Caco-2 (cell line): Measurements from ENCODE around the gene C1orf105. TPM values are rescaled to one million over a fixed set of nuclear protein-coding genes. Genes with fewer than 3 reads are reported as not detected.

Experiments used
- BruUV-seq: library from RNA; stranded (reverse); fragments of 400-500 nt; replicated peaks from 2 replicates; lab custom pipeline; 2021; lab: Mats Ljungman, UMichigan
- CTCF ChIA-PET: fragments of 300-600 bp; sonication (Branson Sonifier 250); formaldehyde crosslinking; loops from one replicate; lab custom pipeline; 2022; ENCODE audit warnings: antibody characterized with exemption; lab: Charles Lee
- POLR2A ChIA-PET: fragments of 300-600 bp; sonication (Branson Sonifier 250); formaldehyde crosslinking; loops from one replicate; lab custom pipeline; 2022; ENCODE audit warnings: antibody characterized with exemption; lab: Charles Lee
- DNase-seq, 2 experiments: peaks; one replicate each; pipeline versions ENCODE4 v3.0.0 to v3.0.0-alpha.2; 2020 to 2022
- H3K27me3 ChIP-seq: replicated peaks from 2 replicates; pipeline ENCODE4 v1.6.0; 2011; ENCODE audit warnings: low read length; ENCODE audit not compliant: control insufficient read depth, insufficient read depth
- H3K36me3 ChIP-seq: 2 replicates; pipeline ENCODE4 v1.5.1; 2011; ENCODE audit warnings: low read length; ENCODE audit not compliant: control insufficient read depth, insufficient read depth
- H3K4me1 ChIP-seq: fragments of 250-450 bp; sonication (Bioruptor Pico); 2 replicates; pipeline ENCODE4 v1.5.1; 2020; ENCODE audit warnings: mild to moderate bottlenecking
- H3K4me3 ChIP-seq: 2 replicates; pipeline ENCODE4 v1.5.1; 2011; ENCODE audit warnings: low read depth, mild to moderate bottlenecking, control low read depth, low read length
- H3K9me3 ChIP-seq: fragments of 250-450 bp; sonication (Bioruptor Pico); 2 replicates; pipeline ENCODE4 v1.5.1; 2020; ENCODE audit warnings: mild to moderate bottlenecking, moderate library complexity
- H3K27ac Mint-ChIP-seq: one replicate; pipeline ENCODE4 v1.8.0; 2022; ENCODE audit warnings: mixed read lengths; ENCODE audit not compliant: unreplicated experiment
- H3K27me3 Mint-ChIP-seq: one replicate; pipeline ENCODE4 v1.8.0; 2022; ENCODE audit warnings: mixed read lengths; ENCODE audit not compliant: insufficient read depth, unreplicated experiment
- H3K36me3 Mint-ChIP-seq: one replicate; pipeline ENCODE4 v1.8.0; 2022; ENCODE audit warnings: mild to moderate bottlenecking, mixed read lengths; ENCODE audit not compliant: insufficient read depth, unreplicated experiment
- H3K4me1 Mint-ChIP-seq: one replicate; pipeline ENCODE4 v1.8.0; 2022; ENCODE audit warnings: low read depth, mixed read lengths; ENCODE audit not compliant: unreplicated experiment
- H3K4me3 Mint-ChIP-seq: one replicate; pipeline ENCODE4 v1.8.0; 2022; ENCODE audit warnings: mild to moderate bottlenecking, moderate library complexity, mixed read lengths; ENCODE audit not compliant: unreplicated experiment
- H3K9me3 Mint-ChIP-seq: one replicate; pipeline ENCODE4 v1.8.0; 2022; ENCODE audit warnings: mixed read lengths; ENCODE audit not compliant: unreplicated experiment
- intact Hi-C: fragments of 100-400 bp; cut with micrococcal nuclease; formaldehyde crosslinking; loops from one replicate; pipeline ENCODE4 v1.10.0; 2022; ENCODE audit not compliant: unreplicated experiment
- total RNA-seq: library from RNA; stranded (reverse); gene quantifications from 2 replicates; pipeline ENCODE4 v1.2.3, GENCODE V29; 2022
- TF ChIP-seq, protein P1 (sequence below), 2 experiments: fragments of 200-600 bp in 1 of 2; IDR thresholded peaks; 1 replicate in 1 of 2; 2 replicates in 1 of 2; pipeline versions ENCODE4 v1.5.1 to v1.8.0; 2011 to 2022; ENCODE audit warnings: antibody characterized with exemption in 1 of 2, control low read depth in 1 of 2, inconsistent platforms in 1 of 2, low read depth in 1 of 2, low read length in 1 of 2, mild to moderate bottlenecking in 1 of 2, moderate library complexity in 1 of 2; ENCODE audit not compliant: insufficient read depth in 1 of 2, severe bottlenecking in 1 of 2, unreplicated experiment in 1 of 2

The C1orf105 gene
- total RNA-seq, 1 experiment from 2014 or later, result 0.82 TPM

DNA sequence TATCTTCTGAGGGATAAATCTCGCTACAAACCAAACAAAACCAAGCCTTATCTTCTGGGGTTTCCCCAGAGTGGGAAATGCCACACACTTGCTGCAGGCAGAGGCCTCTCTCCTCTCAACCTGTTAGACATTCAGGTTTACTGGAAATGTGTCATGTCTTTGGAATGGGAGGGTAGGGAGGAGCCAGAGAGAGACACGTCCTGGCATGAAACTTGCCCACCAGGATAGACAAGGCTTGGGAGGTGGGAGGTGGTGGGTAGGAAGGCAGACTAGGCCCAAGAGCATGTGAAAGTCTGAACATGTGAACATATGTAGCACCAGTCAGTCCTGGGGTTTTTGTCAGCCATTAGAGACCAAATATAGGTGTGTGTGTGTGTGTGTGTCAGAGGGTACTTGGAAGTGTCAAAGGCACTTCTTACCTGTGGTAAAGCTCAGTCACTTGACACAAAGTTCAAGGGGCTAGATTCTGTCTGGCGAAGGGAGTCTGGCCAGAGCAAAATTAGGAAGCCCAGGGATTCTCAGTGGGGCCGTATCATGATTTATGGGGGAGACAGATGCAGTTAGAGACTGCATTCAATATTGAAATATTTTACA is 55.8 kb downstream of the C1orf105 start:
- DNase-seq, result peak; percentile 67 to 83
- intact Hi-C loops, result no loop called here
- Mint-ChIP-seq H3K4me1 (peaks cover 53% of the 10 kb centered on the region), H3K27ac (peak overlapping the region; percentile 90), H3K4me3 (peak overlapping the region; percentile 25), H3K36me3 (no peaks in the 10 kb centered on the region), H3K9me3 (no peaks in the 10 kb centered on the region), H3K27me3 (no peaks in the 10 kb centered on the region)
- no TSS peak for BruUV-seq
- TF ChIP-seq, protein P1, sequence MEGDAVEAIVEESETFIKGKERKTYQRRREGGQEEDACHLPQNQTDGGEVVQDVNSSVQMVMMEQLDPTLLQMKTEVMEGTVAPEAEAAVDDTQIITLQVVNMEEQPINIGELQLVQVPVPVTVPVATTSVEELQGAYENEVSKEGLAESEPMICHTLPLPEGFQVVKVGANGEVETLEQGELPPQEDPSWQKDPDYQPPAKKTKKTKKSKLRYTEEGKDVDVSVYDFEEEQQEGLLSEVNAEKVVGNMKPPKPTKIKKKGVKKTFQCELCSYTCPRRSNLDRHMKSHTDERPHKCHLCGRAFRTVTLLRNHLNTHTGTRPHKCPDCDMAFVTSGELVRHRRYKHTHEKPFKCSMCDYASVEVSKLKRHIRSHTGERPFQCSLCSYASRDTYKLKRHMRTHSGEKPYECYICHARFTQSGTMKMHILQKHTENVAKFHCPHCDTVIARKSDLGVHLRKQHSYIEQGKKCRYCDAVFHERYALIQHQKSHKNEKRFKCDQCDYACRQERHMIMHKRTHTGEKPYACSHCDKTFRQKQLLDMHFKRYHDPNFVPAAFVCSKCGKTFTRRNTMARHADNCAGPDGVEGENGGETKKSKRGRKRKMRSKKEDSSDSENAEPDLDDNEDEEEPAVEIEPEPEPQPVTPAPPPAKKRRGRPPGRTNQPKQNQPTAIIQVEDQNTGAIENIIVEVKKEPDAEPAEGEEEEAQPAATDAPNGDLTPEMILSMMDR (IDR thresholded peaks at IDR 0.05; ENCODE audit: insufficient read depth in 1 of 2, low read depth in 1 of 2, low read length in 1 of 2, severe bottlenecking in 1 of 2, unreplicated experiment in 1 of 2), result no peak
- ChIA-PET CTCF (no interaction called here), POLR2A (no interaction called here)
- no peaks in the 10 kb centered on the region for H3K9me3 ChIP-seq
- no peaks in the 10 kb centered on the region for H3K27me3 ChIP-seq
- no peak overlapping the region for H3K4me3 ChIP-seq
- no peaks in the 10 kb centered on the region for H3K36me3 ChIP-seq
- peaks cover 69% of the 10 kb centered on the region for H3K4me1 ChIP-seq

DNA sequence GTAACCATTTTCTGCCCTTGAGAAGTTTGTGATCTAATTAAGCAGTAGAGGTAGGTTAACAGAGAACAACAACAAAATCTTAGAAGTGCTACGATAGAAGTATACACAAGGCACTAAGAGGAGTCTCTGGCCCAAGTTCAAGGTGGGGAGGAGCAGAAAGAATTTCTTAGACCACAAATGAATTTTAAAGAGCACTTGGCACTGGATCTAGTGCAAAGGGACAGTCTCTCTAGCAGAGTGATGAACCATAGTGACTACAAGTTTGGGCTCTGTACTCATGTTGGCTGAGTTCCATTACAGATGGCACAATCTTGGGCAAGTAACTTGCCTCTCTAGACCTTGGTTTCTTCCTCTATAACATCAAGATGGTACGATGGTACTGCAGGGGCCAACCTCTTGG is 56.7 kb downstream of the C1orf105 start:
- BruUV-seq, result no TSS peak
- CTCF ChIA-PET, result no interaction called here
- intact Hi-C loops, result no loop called here
- TF ChIP-seq, protein P1 (IDR thresholded peaks at IDR 0.05; ENCODE audit: insufficient read depth in 1 of 2, low read depth in 1 of 2, low read length in 1 of 2, severe bottlenecking in 1 of 2, unreplicated experiment in 1 of 2), result no peak
- Histone ChIP-seq H3K36me3 (no peaks in the 10 kb centered on the region), H3K4me3 (no peak overlapping the region), H3K4me1 (peaks cover 69% of the 10 kb centered on the region), H3K9me3 (no peaks in the 10 kb centered on the region), H3K27me3 (no peaks in the 10 kb centered on the region)
- Mint-ChIP-seq H3K9me3 (no peaks in the 10 kb centered on the region), H3K27ac (peak overlapping the region; percentile 90), H3K4me1 (peaks cover 50% of the 10 kb centered on the region), H3K27me3 (no peaks in the 10 kb centered on the region), H3K4me3 (no peak overlapping the region), H3K36me3 (no peaks in the 10 kb centered on the region)
- POLR2A ChIA-PET, result no interaction called here
- no peak for DNase-seq

DNA sequence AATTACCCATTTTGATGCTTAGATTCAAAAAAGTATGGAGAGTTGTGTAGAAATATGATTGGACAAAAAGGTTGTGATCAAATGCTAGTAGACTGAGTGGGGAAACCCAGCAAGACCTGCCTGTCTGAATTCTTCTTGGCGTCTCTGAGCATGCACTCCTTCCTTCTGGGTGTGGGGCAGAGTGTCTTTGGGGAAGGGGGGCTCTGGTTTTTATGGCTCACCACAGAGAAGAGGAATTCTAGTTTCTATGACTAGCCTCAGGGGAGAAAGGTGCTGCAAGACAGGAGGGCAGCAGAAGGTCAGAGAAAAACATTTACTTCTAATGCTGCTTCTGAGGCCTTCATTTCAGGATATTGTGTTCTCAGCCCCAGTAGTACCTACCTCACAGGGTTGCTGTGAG is 57.3 kb downstream of the C1orf105 start:
- Histone ChIP-seq H3K4me1 (peaks cover 69% of the 10 kb centered on the region), H3K36me3 (no peaks in the 10 kb centered on the region), H3K9me3 (no peaks in the 10 kb centered on the region), H3K4me3 (no peak overlapping the region), H3K27me3 (no peaks in the 10 kb centered on the region)
- Mint-ChIP-seq H3K4me3 (no peak overlapping the region), H3K36me3 (no peaks in the 10 kb centered on the region), H3K4me1 (peaks cover 47% of the 10 kb centered on the region), H3K27ac (peak overlapping the region; percentile 90), H3K27me3 (no peaks in the 10 kb centered on the region), H3K9me3 (no peaks in the 10 kb centered on the region)
- ChIA-PET CTCF (no interaction called here), POLR2A (no interaction called here)
- intact Hi-C loops, result loop anchor here (1.0 kb wide), 1 partner anchor 7 kb away; no protein-coding TSS in a partner anchor
- peak; percentile 24 to 68 for DNase-seq
- no TSS peak for BruUV-seq
- TF ChIP-seq, protein P1 (IDR thresholded peaks at IDR 0.05; ENCODE audit: insufficient read depth in 1 of 2, low read depth in 1 of 2, low read length in 1 of 2, severe bottlenecking in 1 of 2, unreplicated experiment in 1 of 2), result no peak
